HG03442 (cell line): Measurements from ENCODE around the gene TSKS.

Source experiments
- ATAC-seq: cut with Tn5 transposase; IDR thresholded peaks from one replicate; pipeline ENCODE4 v1.9.1; 2021; ENCODE audit warnings: mild to moderate bottlenecking, moderate library complexity; ENCODE audit not compliant: unreplicated experiment

Gene TSKS

GRCh38 chr19:49763230-49763629, at the start of gene TSKS:
TSS of gene TSKS (minus strand) at chr19:49763306. CDS start at chr19:49763247, 59 bp downstream.
- ATAC-seq = no peak

- ATAC-seq = no peak
Measured at GRCh38 chr19:49812452-49812996, 49.4 kb upstream of the TSKS start.

- no peak for ATAC-seq
Measured at GRCh38 chr19:49811328-49811727, 48.2 kb upstream of the TSKS start.

- no peak for ATAC-seq
Measured at GRCh38 chr19:49809941-49810389, 46.9 kb upstream of the TSKS start.

- ATAC-seq = no peak
Measured at GRCh38 chr19:49809160-49809940, 46.2 kb upstream of the TSKS start.

GRCh38 chr19:49808711-49809159, 45.6 kb upstream of the TSKS start:
- no peak for ATAC-seq

GRCh38 chr19:49807904-49808675, 45.0 kb upstream of the TSKS start:
- ATAC-seq = no peak

GRCh38 chr19:49807058-49807903, 44.2 kb upstream of the TSKS start:
- ATAC-seq = no peak

GRCh38 chr19:49806620-49806959, 43.5 kb upstream of the TSKS start:
- ATAC-seq = no peak

- no peak for ATAC-seq
Measured at GRCh38 chr19:49805822-49806619, 42.9 kb upstream of the TSKS start.

GRCh38 chr19:49803529-49803856, 40.4 kb upstream of the TSKS start:
- no peak for ATAC-seq

GRCh38 chr19:49802836-49803528, 39.9 kb upstream of the TSKS start:
- ATAC-seq = no peak

GRCh38 chr19:49801966-49802661, 39.0 kb upstream of the TSKS start:
- no peak for ATAC-seq

GRCh38 chr19:49801401-49801888, 38.3 kb upstream of the TSKS start:
- no peak for ATAC-seq

- no peak for ATAC-seq
Measured at GRCh38 chr19:49800771-49801170, 37.7 kb upstream of the TSKS start.

- no peak for ATAC-seq
Measured at GRCh38 chr19:49799798-49800376, 36.8 kb upstream of the TSKS start.

GRCh38 chr19:49799271-49799797, 36.2 kb upstream of the TSKS start:
- no peak for ATAC-seq

- ATAC-seq = no peak
Measured at GRCh38 chr19:49798574-49798973, 35.5 kb upstream of the TSKS start.
